Mucosa of descending colon (tissue), 3 donors: ENCODE measurements around the gene SPATA25. TPM values are rescaled to one million over a fixed set of nuclear protein-coding genes. Genes with fewer than 3 reads are reported as not detected.

ENCODE experiments used
- ATAC-seq: fragments of 200-7000 bp; cut with Tn5 transposase; one replicate; pipeline ENCODE4 v1.9.1; 2020; ENCODE audit warnings: mild to moderate bottlenecking, moderate library complexity
- DNase-seq, 3 donors: peaks; one replicate each; pipeline ENCODE4 v3.0.0-alpha.2; 2020
- H3K36me3 ChIP-seq: fragments of 200-600 bp; one replicate; pipeline ENCODE4 v1.8.0; 2021; ENCODE audit warnings: low read depth, mild to moderate bottlenecking
- H3K4me1 ChIP-seq: fragments of 200-600 bp; one replicate; pipeline ENCODE4 v1.8.0; 2021; ENCODE audit warnings: low read depth, mild to moderate bottlenecking
- H3K4me3 ChIP-seq: fragments of 200-600 bp; one replicate; pipeline ENCODE4 v1.8.0; 2021; ENCODE audit warnings: mild to moderate bottlenecking
- H3K9me3 ChIP-seq: fragments of 200-600 bp; one replicate; pipeline ENCODE4 v1.8.0; 2021; ENCODE audit warnings: mild to moderate bottlenecking
- intact Hi-C, 2 donors: fragments of 100-400 bp; cut with DNase I in 1 of 2; cut with micrococcal nuclease in 1 of 2; formaldehyde crosslinking; loops; one replicate each; pipeline versions ENCODE4 v1.11.0 to v1.11.1; 2022; cut with DNase I, micrococcal nuclease
- total RNA-seq, 3 donors: library from RNA; stranded (reverse); fragmentation: NEBNext Ultra II Directional in 2 of 3; extraction: Animal tissue kit (Norgen Biotek cat#: 25700) in 2 of 3; gene quantifications; one replicate each; pipeline versions ENCODE4 v1.2.1 to v1.2.4, GENCODE V29; 2021 to 2023
- TF ChIP-seq, protein P1 (sequence below): fragments of 200-600 bp; IDR thresholded peaks from one replicate; pipeline ENCODE4 v1.8.0; 2022; ENCODE audit warnings: antibody characterized with exemption, mild to moderate bottlenecking
- donor health status: DM: no; HTN: no; CAD: no; lungs with moderate emphysema.
- donor health status: DM: no; HTN: no; CAD: no.
- donor health status: DM: no; HTN: yes; CAD: no.

SPATA25 gene
- total RNA-seq, 3 donors from 2014 or later: 3.9 to 6.0 (median 4.1) TPM

DNA sequence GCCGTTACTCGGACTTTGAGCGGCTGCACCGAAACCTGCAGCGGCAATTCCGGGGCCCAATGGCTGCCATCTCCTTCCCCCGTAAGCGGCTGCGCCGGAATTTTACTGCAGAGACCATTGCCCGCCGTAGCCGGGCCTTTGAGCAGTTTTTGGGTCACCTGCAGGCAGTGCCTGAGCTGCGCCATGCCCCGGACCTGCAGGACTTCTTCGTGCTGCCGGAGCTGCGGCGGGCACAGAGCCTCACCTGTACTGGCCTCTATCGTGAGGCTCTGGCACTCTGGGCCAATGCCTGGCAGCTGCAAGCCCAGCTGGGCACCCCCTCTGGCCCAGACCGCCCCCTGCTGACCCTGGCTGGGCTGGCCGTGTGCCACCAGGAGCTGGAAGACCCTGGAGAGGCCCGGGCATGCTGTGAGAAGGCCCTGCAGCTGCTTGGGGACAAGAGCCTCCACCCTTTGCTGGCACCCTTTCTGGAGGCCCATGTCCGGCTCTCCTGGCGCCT is 46.7 kb downstream of the SPATA25 start:
- intact Hi-C loops: no loop called here
- peak; percentile 5 for ATAC-seq
- Histone ChIP-seq H3K4me3 (no peak overlapping the region), H3K9me3 (no peaks in the 10 kb centered on the region), H3K36me3 (no peaks in the 10 kb centered on the region), H3K4me1 (peaks cover 2% of the 10 kb centered on the region)
- DNase-seq: no peak
- TF ChIP-seq, protein P1, sequence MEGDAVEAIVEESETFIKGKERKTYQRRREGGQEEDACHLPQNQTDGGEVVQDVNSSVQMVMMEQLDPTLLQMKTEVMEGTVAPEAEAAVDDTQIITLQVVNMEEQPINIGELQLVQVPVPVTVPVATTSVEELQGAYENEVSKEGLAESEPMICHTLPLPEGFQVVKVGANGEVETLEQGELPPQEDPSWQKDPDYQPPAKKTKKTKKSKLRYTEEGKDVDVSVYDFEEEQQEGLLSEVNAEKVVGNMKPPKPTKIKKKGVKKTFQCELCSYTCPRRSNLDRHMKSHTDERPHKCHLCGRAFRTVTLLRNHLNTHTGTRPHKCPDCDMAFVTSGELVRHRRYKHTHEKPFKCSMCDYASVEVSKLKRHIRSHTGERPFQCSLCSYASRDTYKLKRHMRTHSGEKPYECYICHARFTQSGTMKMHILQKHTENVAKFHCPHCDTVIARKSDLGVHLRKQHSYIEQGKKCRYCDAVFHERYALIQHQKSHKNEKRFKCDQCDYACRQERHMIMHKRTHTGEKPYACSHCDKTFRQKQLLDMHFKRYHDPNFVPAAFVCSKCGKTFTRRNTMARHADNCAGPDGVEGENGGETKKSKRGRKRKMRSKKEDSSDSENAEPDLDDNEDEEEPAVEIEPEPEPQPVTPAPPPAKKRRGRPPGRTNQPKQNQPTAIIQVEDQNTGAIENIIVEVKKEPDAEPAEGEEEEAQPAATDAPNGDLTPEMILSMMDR: no peak

DNA sequence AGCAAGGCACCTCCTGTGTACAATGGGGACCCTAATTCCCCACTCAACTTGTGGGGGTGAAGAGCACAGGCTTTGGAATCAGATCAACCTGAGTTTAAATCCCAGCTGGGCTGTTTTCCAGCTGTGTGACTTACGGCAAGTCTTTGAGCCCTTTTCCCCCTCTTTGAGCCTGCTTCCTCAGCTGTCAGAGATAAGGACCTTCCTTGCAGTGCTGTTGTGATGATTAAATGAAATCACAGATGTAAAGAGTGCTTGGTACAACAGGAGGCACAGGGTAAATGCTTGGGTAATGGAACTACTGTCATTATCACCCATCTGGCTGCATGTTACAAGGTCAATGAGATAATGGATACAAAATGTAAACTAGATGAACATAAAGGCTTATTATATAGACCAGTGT is 50.6 kb downstream of the SPATA25 start:
- TF ChIP-seq, protein P1: no peak
- Histone ChIP-seq H3K9me3 (no peaks in the 10 kb centered on the region), H3K36me3 (no peaks in the 10 kb centered on the region), H3K4me1 (peaks cover 15% of the 10 kb centered on the region), H3K4me3 (no peak overlapping the region)
- no peak for ATAC-seq
- DNase-seq: no peak
- intact Hi-C loops: no loop called here

Other genes with a start within 250 kb of the SPATA25 start
- not detected for gene WFDC11, start 217.4 kb downstream of the SPATA25 start, total RNA-seq
- gene WFDC13, start 185.6 kb downstream of the SPATA25 start, total RNA-seq: not detected
- under 1 TPM in 1 of 3 donors, not detected in 2; 0.73 TPM for gene WFDC10B, start 182.6 kb downstream of the SPATA25 start, total RNA-seq
- gene SPINT4, start 165.3 kb downstream of the SPATA25 start, total RNA-seq: not detected
- gene WFDC3, start 95.7 kb downstream of the SPATA25 start, total RNA-seq: 1 to 10 TPM; 3.2 to 7.9 (median 5.1) TPM
- gene DNTTIP1, start 95.7 kb downstream of the SPATA25 start, total RNA-seq: 10 to 100 TPM; 32.7 to 59.5 (median 36.3) TPM
- gene UBE2C, start 75.0 kb downstream of the SPATA25 start, total RNA-seq: 10 to 100 TPM in 1 of 3 donors, 1 to 10 TPM in 2; 4.7 to 41.1 (median 8.7) TPM
- 1 to 10 TPM; 2.1 to 5.4 (median 3.1) TPM for gene TNNC2, start 60.3 kb downstream of the SPATA25 start, total RNA-seq
- 10 to 100 TPM; 13.8 to 31.5 (median 14.0) TPM for gene SNX21, start 53.8 kb downstream of the SPATA25 start, total RNA-seq
- 10 to 100 TPM; 31.1 to 61.0 (median 32.9) TPM for gene ACOT8, start 30.2 kb downstream of the SPATA25 start, total RNA-seq
- gene ZSWIM3, start 30.0 kb downstream of the SPATA25 start, total RNA-seq: 1 to 10 TPM; 3.3 to 7.4 (median 5.7) TPM
- 10 to 100 TPM; 11.3 to 12.6 (median 12.4) TPM for gene ZSWIM1, start 6.4 kb downstream of the SPATA25 start, total RNA-seq
- 1 to 10 TPM; 4.2 to 9.1 (median 8.5) TPM for gene NEURL2, start 3.6 kb upstream of the SPATA25 start, total RNA-seq
- gene CTSA, start 3.7 kb upstream of the SPATA25 start, total RNA-seq: 100 to 1,000 TPM; 292 to 542 (median 436) TPM
- 100 to 1,000 TPM in 2 of 3 donors, 10 to 100 TPM in 1; 15.0 to 141 (median 111) TPM for gene PLTP, start 24.5 kb upstream of the SPATA25 start, total RNA-seq
- 10 to 100 TPM; 29.2 to 37.8 (median 35.1) TPM for gene PCIF1, start 47.1 kb upstream of the SPATA25 start, total RNA-seq
- 10 to 100 TPM; 19.1 to 22.7 (median 20.1) TPM for gene ZNF335, start 84.6 kb upstream of the SPATA25 start, total RNA-seq
- gene MMP9, start 121.3 kb upstream of the SPATA25 start, total RNA-seq: 1 to 10 TPM in 2 of 3 donors, under 1 TPM in 1; 0.52 to 6.7 (median 1.2) TPM
- 1 to 10 TPM in 1 of 3 donors, not detected in 2; 2.5 TPM for gene SLC12A5, start 141.6 kb upstream of the SPATA25 start, total RNA-seq
- gene NCOA5, start 202.3 kb upstream of the SPATA25 start, total RNA-seq: 10 to 100 TPM; 23.7 to 36.6 (median 24.2) TPM
- 1 to 10 TPM; 2.8 to 10.0 (median 6.0) TPM for gene CD40, start 230.7 kb upstream of the SPATA25 start, total RNA-seq